ENCODE data around the gene MEX3A. TPM values are rescaled to one million over a fixed set of nuclear protein-coding genes. Genes with fewer than 3 reads are reported as not detected.

The MEX3A gene
- total and polyA plus RNA-seq, 2 of the 8 experiments (the other 6 are each of a cell fraction or from before 2014, with no cell fraction given) = 34.1 to 52.4 TPM

GRCh38 chr1:156062189-156062588, 20.1 kb downstream of the MEX3A start:
- Histone ChIP-seq H4K20me1 (replicated peaks in 1 of 2; ENCODE audit: control insufficient read depth in 1 of 2, insufficient read depth in 2 of 2, low read length in 2 of 2) (peaks cover 3 to 9% of the 10 kb centered on the region in 2 experiments), H3K9me3 (ENCODE audit: insufficient read depth in 2 of 2, low read depth in 1 of 2, low read length in 1 of 2) (no peaks in the 10 kb centered on the region), H3K4me1 (replicated peaks in 1 of 4; ENCODE audit: control insufficient read depth in 3 of 4, insufficient read depth in 4 of 4, low read length in 3 of 4) (peaks cover 0 to 22% (median 11%) of the 10 kb centered on the region in 4 experiments; a peak in 6 of 7 replicates), H2BK5ac (ENCODE audit: low read depth, low read length) (no peak overlapping the region), H3K14ac (ENCODE audit: insufficient read length) (no peak overlapping the region), H3K27me3 (replicated peaks in 1 of 4; ENCODE audit: control insufficient read depth in 3 of 4, extremely low read depth in 1 of 4, insufficient read depth in 3 of 4, low read length in 3 of 4) (no peaks in the 10 kb centered on the region), H3K23ac (ENCODE audit: insufficient read length) (no peak overlapping the region), H3K4me2 (ENCODE audit: insufficient read depth in 1 of 2, low read depth in 2 of 2, low read length in 2 of 2) (peak overlapping the region; percentile 76 to 88), H3K27ac (ENCODE audit: low read depth, low read length) (no peak overlapping the region), H3K9ac (replicated peaks in 1 of 4; ENCODE audit: extremely low read depth in 1 of 4, low read depth in 3 of 4, low read length in 3 of 4) (no peak overlapping the region), H2BK15ac (ENCODE audit: low read length) (no peak overlapping the region), H3K79me2 (ENCODE audit: control insufficient read depth in 1 of 2, insufficient read depth in 2 of 2, low read length in 2 of 2) (peaks cover 0 to 4% of the 10 kb centered on the region in 2 experiments; a peak in 1 of 4 replicates), H2BK12ac (ENCODE audit: low read depth, low read length) (no peak overlapping the region), H3K4ac (replicated peaks; ENCODE audit: insufficient read length, low read depth, low read length) (no peak overlapping the region), H3K18ac (ENCODE audit: extremely low read depth, low read length) (no peak overlapping the region), H3K79me1 (ENCODE audit: low read depth, low read length) (no peaks in the 10 kb centered on the region), H3K56ac (replicated peaks; ENCODE audit: insufficient read length, low read depth, low read length) (no peak overlapping the region), H2BK120ac (replicated peaks; ENCODE audit: low read depth, low read length) (no peak overlapping the region), H3K23me2 (ENCODE audit: low read depth, low read length) (peaks cover 6% of the 10 kb centered on the region), H3K4me3 (ENCODE audit: extremely low read depth in 1 of 4, insufficient read depth in 2 of 4, low read depth in 3 of 4, low read length in 4 of 4) (peak overlapping the region in 3 of 4 experiments; percentile 11 to 62 (median 15); a peak in 4 of 8 replicates), H3K36me3 (ENCODE audit: control insufficient read depth in 2 of 4, insufficient read depth in 4 of 4, low read length in 3 of 4) (peaks cover 0 to 7% (median 4%) of the 10 kb centered on the region in 4 experiments; a peak in 1 of 8 replicates), H4K5ac (ENCODE audit: insufficient read length, low read depth, low read length) (no peak overlapping the region), H4K91ac (replicated peaks; ENCODE audit: insufficient read length, low read length) (no peak overlapping the region), H2AK5ac (ENCODE audit: low read depth, low read length) (no peak overlapping the region), H2AFZ (ENCODE audit: low read length) (no peak overlapping the region), H4K8ac (ENCODE audit: extremely low read depth, insufficient read depth, low read length) (no peak overlapping the region), H2BK20ac (ENCODE audit: low read length) (0 out of 2 replicates have a peak overlapping the region, but pooled peaks have one; percentile 34)
- ChIA-PET POLR2A (ENCODE audit: partially characterized antibody) (interaction anchor here (1.2 to 7.3 kb wide), 6 partner anchors 9 to 128 kb away, joined by 4 to 37 read pairs (median 14); partner anchors contain the start of genes ARHGEF2, KHDC4, LAMTOR2 and UBQLN4), CTCF (ENCODE audit: partially characterized antibody) (interaction anchor here (1.0 to 10.0 kb wide), 8 partner anchors 9 to 124 kb away, joined by 3 to 139 read pairs (median 10); partner anchors contain the start of genes LAMTOR2 and UBQLN4)
- FAIRE-seq (no peak), DNase-seq (ENCODE audit: low read depth in 1 of 2, low spot score in 2 of 2) (no peak)
- TF ChIP-seq NRF1 (IDR thresholded peaks at IDR 0.05; ENCODE audit: low read depth, low read length) (no peak), POU5F1 (IDR thresholded peaks at IDR 0.05; ENCODE audit: low read depth, low read length) (no peak), CTBP2 (IDR thresholded peaks at IDR 0.05; ENCODE audit: borderline replicate concordance, insufficient read depth, insufficient read length, low read length) (no peak), ZNF274 (IDR thresholded peaks at IDR 0.05; ENCODE audit: borderline replicate concordance, extremely low read depth, low read length) (no peak), BACH1 (IDR thresholded peaks at IDR 0.05; ENCODE audit: low read length) (no peak)
- 68% methylated on average over 3 of the region's 3 CpGs; no CpG with 5 or more reads in 1 of the 2 experiments for WGBS, 2 experiments (ENCODE audit: extremely low coverage in 1 of 2, insufficient coverage in 1 of 2, insufficient read length in 1 of 2, insufficient replicate concordance in 2 of 2, low coverage in 1 of 2, low lambda C conversion rate in 2 of 2, missing lambda C conversion rate in 1 of 2)

Data from H1 (cell line).